T-helper 1 cell (primary cell): ENCODE data around the gene KATNIP.

Experiments used
- DNase-seq, 5 donors: peaks; one replicate each; pipeline ENCODE4 v3.0.0-alpha.2; 2012 to 2020

KATNIP gene

DNA sequence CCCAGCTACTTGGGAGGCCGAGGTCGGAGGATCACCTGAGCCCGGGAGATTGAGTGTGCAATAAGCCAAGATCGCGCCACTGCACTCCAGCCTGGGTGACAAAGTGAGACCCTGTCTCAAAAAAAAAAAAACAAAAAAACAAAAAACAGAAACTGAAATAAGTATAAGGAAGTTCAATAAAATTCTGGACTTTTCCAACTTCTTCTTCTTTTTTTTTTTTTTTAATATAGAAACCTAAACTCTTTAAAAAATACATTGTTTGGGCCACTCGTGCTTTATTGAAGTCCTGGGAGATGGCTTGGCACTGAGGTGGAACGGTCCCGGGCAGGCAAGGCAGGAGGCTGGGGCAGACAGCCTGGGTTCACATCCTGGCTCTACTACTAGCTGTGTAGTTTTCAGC is 36.8 kb downstream of the KATNIP start:
- no peak for DNase-seq

DNA sequence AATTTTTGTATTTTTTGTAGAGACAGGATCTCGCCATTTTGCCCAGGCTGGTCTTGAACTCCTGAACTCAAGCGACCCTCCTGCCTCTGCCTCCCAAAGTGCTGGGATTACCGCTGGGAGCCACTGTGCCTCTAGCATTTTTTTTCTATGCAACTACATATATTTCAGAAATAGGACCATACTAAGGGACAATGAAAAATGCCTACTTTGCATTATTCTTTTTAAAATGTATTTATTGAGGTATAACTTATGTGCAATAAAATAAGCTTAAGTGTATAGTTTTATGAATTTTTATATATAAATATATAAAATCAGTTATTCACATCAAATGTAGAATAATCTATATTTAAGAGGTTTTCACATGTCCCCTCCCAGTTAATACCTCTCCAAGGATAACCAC is 38.1 kb downstream of the KATNIP start:
- DNase-seq = no peak

DNA sequence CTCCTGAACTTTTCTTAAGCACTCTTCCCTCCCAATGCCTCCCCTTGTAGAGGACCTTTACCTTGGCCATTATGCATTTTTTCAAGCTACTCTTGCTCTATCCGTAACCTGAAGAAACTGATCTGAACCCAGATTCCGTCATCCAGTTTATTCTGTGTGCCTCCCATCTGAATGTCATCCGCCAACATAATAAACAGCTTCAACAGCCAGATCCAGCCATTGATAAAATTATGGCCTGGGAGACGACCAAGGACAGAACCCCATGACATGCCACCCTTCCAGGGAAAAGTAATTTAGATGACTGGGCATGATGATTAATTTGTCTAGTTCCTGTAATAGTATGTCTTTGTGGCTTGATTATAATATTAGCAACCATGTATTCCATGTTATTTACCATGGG is 41.9 kb downstream of the KATNIP start:
- DNase-seq = no peak

DNA sequence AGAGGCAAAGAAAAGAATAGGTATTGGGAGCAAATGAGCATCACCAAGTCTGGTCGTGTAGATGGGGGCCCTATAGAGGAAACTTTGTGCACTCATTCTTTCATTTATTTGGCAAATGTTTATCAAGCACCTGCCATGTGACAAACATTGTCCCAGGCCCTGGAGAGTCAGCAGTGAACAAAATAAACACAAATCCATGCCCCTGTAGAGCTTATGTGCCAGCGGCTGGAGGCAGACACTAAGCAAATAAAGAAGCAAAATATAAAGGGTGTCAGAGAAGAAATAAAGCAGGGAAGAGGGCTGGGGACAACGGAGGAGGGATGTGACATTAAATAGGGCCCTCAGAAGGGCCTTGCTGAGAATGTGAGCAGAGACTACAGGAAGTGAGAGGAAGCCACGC is 45.5 kb downstream of the KATNIP start:
- no peak for DNase-seq

DNA sequence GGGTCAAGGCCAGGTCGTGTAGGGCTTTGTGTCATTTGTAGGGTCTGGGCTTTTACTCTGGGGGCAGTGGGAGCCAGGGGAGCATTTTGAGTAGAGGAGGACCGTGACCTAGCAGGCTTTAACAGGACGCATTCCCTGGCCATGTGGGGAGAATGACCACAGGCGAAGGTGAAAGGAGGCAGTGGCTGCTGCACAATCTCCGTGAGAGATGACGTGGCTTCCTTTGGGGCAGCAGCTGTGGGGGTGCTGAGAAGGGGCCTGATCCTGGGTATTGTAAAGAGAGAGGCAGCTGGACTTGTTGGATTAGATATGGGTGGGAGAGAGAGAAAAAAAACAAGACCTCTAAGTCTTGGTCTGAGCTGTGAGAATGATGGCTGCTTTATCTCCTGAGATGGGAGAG is 46.0 kb downstream of the KATNIP start:
- no peak for DNase-seq

DNA sequence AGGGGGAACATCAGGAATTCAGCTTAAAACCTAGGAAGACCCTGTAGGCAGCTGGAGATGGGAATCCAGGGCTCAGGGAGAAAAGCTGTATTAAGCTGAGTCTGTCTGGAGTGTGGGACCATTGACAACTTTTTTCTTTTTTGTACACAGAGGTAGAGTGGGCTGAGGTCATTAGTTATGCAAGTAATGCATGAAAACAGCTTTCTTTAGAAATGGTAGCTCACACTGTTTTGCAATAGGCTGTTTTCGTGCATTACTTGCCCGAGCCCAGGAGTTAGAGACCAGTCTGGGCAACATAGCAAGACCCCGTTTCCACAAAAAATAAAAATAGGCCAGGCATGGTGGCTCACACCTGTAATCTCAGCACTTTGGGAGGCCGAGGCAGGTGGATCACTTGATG is 46.5 kb downstream of the KATNIP start:
- no peak for DNase-seq

DNA sequence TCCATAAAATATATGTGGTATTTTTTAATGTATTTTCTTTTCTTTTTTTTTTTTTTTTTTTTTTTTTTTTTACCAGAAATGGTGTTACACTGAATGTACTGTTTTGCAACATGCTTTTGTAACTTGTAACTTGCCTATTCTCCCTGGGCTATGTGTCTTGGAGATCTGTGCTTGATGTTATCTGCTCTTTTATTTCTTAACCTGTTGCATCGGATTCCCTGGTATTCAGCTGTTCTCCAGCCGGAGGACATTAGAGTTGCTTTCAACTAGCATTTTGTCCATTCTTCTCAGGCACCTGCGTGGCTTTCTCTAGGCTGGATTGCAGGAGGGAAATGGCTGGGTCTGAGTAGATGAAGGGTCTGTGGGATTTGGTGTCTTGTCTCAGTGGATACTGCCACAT is 47.4 kb downstream of the KATNIP start:
- DNase-seq = no peak

DNA sequence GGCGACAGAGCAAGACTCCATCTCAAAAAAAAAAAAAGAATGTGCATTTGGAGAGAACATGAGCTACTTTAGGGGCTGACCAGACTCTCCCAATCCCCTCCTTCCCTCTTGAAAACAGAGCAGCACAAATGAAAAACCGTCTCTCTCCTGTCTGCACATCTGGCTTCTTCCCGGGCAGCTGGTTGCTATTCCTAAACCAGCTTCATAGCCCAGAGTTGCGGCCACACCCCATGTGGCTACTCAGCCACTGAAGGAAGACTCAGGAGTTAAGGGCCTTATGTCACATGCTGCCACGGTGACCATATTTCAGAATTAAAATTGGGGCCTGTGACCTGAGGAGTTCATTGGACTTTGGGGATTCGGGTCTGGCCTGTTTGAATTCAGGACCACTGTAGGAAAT is 48.3 kb downstream of the KATNIP start:
- no peak for DNase-seq

DNA sequence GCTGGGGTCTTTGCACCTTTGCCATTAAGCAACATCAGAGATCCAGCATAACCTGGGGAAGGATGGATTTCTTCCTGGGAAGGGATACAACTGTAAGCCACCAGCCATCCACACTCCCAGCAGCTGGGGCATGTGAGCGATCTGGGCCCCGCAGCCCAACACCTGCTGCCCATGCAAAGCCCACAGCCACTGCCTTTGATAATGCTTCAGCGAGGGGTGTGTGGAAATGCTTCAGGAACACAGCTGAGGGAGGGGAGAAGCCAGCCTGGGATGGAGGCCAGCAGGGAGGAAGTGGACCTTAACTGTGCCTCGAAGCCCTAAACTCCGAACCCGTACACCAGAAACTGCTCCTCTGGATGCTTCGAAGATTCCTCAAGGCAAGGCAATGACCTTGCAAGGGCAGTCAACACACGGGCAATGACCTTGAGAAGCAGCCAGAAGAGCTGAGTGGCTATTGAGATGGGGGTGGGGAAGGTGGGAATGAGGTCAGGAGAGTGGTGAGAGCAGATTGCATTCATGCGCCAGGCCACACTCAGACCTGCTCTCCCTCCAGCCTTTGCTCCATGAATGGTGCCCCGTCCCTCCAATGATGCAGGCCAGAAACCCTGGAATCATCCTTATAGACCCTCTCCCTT is 49.1 kb downstream of the KATNIP start:
- DNase-seq = no peak

DNA sequence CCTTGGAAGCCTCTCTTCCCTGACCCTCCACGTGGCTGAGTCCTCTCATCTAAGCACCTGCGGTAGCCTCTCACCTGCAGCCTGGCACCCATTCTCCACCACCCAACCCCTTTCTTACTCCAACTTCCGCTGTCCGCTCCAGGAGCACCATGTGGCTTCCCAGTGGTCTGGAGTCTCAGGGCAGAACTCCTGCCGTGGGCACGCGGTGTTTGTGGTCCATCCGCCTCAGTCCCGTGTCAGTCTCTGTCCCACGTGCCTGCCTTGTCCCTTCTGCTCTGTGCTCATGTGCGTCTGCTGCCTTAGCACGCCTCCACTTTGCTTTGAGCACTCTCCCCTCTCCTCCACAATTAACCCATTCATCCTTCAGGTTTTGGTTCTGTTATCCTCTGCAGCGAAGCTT is 49.7 kb downstream of the KATNIP start:
- no peak for DNase-seq
